ENCODE measurements around the gene EFHC2.
"Not testable (repeated sequence)": the region's sequence is repeated elsewhere in the genome, so short reads cannot be mapped to it uniquely, and the experiment has no call there.

Gene EFHC2

DNA sequence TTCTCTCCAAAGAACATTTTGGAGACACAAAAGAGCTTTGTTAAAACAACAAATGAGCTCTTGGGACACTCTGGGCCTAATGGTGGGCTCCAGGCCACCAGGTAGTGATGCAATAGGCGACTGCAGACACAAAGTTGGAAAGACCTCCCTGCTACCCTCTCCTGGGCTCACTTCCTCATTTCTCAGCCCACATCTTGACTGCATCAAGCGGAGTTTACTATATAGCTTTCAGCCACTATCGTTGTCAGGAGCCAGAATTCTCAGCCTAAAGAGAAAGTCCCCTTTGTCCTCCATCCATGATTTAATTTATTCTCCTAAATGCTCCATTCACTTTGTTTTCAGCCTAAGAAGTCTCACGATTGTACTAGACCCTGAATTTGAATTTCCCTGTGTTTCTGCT lies 114.9 kb downstream of the EFHC2 start:
- no peak for DNase-seq

DNA sequence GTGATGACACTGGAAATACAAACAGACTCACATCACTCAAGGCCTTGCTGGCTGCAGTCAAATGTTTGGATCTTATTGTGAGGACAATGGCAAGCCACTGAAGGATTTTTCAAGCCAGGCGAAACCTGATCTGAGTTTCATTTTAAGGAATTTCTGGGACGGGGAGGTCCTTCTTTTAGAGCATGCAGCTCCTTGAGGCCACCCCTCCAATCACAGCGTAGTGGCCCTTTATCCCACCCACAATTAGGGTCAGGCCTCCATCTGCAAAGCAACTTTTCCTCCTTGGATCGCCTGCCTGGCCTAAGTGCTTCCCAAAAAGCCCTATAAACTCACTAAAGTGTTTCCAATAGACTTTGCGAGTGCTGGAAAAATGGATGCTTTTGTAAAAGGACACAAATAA lies 115.5 kb downstream of the EFHC2 start:
- no peak for DNase-seq

DNA sequence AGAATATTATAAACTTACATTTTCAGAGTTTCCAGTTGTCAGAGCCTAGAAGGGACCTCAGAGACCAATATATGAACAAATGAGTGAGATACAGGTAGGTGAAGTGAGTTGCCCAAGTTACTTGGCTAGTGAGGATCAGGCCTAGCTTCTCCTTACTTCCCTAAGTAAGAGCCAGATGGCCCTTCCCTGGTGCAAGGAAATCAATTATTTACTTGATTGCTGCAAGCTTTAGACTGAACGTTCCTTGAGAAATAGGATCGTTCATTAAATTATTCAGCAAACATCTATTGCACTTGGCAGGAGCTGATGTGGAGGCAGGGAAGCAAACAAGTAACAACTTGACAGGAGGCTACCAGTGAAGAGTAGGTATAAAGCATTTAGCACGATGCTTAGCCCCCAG lies 117.8 kb downstream of the EFHC2 start:
- DNase-seq = no peak

DNA sequence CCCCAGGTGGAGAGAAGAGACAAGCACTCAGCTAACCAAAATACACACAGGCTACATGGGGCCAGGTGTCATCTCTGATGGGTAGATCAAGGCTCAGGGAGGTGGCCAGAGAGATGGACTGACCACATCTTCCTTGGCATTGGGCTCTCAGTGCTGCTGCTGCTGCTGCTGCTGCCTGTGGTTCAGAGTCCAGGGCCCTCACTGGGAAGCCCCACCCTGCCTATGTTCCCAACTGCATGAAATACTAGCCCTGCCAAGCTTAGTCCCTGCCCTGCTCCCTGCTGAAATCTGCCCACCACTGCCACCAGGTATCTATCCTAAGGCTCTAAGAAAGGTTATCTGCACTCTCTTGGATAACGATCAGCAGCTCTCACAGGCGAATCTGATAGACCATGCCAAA lies 118.7 kb downstream of the EFHC2 start:
- no peak for DNase-seq

DNA sequence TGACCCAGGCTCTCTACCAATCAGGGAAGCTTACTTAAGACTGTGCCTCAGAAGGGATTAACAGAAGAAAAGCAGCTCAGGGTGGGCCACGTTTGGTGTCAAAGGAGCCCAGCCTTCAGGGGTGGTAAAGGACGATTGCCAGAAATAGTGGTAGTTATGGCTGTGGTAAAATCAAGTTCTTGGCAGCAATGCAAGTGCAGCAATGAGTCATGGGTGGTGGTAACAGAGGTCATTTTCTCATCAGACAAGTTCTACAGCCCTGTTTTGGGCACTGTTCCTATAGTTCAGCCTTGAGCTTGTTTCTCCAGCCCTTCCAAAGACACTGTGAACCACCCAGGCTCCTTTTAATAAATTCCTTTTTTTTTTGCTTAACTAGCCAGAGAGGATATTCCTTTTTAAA lies 120.3 kb downstream of the EFHC2 start:
- no peak for DNase-seq

DNA sequence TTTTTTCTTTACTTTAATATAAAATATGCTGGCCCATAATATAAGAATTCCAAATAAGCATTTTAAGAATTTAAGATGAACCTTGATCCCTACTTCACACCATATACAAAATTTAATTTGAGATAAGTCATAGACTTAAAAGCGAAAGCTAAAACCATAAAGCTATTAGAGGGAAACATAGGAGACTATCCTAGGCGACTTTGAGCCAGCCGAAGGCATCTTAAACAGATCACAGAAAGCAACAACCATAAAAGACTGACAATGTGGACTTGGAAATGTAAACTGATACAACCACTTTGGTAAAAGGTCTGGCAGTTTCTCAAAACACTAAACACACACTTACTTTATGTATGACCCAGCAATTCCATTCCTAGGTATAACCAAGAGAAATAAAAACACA lies 125.0 kb downstream of the EFHC2 start:
- DNase-seq = no peak

DNA sequence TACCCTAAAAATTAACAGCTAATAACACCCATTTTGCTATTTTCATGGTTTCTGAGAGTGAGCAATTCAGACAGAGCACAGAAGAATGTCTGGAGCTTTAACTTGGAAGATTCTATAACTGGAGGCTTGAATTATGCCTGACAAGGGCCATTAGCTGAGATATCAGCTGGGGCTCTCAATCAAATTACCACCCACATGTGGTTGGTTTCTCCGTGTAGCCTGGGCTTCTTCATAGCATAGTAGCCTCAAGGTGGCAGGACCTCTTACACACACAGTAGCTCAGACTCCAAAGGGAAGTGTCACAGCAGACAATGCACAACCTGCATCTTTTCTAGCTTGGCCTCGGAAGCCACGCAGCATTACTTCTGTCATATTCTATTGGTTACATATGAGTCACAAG lies 127.3 kb downstream of the EFHC2 start:
- DNase-seq = no peak

DNA sequence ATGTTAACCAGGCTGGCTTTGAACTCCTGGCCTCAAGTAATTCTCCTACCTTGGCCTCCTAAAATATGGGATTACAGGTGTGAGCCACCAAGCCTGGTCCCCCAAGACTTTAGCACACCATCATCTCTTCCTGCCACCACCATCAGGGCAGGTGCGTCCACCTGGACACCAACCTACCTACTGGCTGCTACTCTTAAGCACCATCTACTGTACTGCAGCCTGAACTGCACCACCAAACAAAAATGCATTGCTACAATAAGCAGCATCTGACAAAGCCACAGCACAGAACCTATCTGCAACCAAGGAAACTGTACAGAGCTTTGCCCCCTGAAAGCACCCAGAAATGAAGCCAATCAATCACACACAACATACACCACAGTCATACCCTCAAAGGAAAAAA lies 139.7 kb downstream of the EFHC2 start:
- no peak for DNase-seq

DNA sequence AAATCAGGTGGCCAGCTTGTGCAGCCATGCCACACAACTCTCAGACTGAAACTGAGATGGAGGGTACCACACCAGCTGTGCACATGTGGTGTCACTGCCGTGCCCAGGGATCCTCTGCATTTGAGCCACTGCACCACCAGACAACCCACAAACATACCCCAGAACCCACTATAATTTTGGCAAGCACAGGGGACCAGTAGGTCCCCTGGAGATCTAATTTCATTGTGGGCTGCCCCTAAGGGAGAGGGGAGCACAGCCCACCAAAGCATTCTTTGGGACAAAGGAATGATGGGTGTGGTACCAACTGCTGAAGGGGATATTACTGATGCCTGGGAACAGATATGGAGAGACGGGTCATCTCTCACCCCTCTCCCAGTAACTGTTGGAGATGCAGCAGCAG lies 140.9 kb downstream of the EFHC2 start:
- no peak for DNase-seq

DNA sequence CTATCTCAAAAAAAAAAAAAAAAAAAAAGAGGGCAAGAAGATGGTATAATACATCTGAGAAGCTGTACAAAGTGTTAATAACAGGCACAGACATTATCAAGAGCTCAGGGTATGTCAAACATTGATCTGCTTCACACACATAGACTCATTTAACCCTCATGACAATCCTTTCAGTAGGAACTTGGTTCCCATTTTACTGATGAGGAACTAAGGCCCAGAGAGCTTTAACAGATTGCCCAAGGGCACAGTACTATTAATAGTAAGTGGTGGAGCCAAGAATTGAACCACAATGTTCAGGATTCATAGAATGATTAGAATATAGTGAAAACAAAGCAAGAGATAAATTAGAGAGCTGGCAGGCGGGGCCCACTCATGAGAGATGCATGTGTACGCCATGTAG lies 154.4 kb downstream of the EFHC2 start:
- no peak for DNase-seq

DNA sequence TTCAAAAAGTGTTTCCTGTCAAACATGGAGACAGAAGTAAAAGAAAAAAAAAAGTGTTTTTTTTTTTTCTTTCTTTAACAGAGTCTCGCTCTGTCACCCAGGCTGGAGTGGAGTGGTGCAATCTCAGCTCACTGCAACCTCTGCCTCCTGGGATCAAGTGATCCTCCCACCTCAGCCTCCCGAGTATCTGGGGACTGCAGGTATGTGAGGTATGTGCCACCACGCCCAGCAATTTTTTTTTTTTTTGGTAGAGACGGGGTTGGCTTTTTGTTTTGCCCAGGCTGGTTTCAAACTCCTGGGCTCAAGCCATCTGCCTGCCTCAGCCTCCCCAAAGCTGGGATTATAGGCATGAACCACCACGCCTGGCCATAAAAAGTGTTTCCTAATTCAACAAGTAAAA lies 155.6 kb downstream of the EFHC2 start:
- not testable (repeated sequence) for DNase-seq

DNA sequence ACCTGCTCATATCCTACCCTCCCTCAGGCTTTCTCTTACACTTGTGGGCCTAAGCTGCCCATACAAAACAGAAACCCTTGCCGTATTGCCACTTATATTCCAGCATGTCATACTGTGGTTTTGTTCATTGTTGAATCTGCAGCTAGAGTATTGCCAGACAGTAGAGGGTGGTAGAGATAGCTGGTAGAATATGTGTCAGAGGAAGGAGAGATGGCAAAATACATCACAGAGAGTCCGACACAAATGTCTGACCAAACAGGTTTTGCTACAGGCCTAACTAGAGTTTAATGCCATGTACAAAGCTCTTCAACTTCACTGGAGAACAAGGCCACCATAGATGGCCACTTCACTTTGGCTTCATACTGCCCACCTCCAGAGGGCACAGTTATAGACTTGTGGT lies 160.1 kb downstream of the EFHC2 start:
- no peak for DNase-seq

DNA sequence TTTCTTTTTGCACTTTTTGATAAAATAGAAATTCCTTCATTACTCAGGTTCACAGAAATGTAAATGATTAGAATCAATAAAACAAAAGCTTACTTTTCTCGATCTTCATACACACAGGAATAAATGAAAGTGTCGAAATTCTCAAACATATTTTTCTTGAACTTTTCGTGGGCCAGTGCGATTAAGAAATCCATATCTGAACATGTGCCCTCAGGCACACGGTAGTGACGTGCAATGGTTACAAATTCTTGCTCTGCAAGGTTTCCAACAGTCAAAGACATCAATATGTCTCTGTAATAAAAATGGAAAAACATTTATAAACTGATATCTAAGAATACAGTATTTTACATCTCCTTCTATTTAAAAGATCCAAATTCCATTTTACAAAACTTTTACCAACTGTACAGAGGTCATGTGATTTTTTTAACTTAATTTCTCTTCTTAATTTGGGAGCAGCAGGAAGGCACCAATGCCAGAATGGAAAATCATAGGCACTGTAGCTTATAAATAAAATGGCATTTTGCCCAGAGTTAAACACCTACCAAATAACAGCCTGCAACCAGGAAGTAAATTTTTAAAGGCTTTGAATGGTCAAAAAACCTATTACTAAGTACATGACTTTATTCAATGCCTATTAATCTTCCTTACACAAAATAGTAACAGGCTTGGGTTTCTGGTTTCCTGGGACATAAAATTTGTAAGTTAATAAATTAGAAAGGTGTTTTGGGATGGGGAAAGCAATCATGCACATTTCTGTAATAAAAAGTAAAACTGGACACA lies 165.0 kb downstream of the EFHC2 start:
- DNase-seq = no peak

DNA sequence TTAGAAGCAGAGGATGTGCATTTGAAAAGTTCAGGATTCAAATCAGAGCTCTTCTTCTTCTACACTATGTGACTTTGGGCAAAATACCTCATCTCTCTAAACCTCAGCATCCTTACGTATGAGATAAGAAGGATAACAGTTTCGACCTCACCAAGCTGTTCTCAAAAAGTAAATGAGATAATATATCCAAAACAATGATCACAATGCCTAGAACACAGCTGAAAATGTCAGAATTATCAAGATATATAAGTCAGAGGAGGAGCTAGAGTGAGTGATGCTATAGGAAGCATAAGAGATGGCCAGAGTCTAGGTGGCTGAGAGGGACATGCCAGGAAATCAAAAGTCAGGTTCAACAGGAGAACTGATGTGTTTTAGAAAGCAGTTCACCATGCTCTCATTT lies 168.0 kb downstream of the EFHC2 start:
- no peak for DNase-seq

DNA sequence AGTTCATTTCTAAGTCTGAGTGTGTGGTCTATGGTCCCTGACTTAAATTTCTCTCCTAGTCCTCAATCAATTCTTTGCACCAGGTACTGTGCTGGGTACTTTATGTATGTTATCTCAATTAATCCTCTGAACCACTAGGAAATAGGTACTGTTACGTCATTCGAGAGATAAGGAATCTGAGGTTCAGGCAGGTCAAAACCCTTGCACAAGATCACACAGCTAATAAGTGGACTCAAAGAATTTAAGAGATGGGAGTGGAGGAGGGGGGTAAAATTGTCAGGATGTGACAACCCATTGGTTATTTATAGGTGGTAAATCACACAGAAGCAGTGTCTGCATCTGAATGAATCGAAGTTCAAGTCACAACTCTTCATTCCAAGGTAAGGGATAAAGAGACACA lies 169.4 kb downstream of the EFHC2 start:
- DNase-seq = no peak

DNA sequence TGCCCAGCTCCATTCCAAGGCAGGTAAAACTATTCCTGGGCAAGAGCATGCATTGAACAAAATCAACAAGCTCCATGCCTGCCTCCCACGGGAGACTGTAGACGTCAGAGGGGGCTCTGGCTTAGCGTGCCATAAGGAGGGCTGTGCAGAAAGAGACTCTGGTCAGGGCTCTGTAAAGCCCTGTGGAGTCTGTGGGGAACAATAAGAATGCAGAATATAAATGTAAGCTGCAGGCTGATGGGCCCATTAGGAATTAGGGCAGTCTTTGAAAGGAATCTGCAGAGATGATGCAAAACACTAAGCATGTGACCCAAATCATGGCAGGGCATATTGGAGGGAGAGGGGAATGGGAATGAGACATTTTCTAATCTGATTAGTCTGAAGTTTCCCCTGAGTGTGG lies 170.3 kb downstream of the EFHC2 start:
- DNase-seq = no peak

DNA sequence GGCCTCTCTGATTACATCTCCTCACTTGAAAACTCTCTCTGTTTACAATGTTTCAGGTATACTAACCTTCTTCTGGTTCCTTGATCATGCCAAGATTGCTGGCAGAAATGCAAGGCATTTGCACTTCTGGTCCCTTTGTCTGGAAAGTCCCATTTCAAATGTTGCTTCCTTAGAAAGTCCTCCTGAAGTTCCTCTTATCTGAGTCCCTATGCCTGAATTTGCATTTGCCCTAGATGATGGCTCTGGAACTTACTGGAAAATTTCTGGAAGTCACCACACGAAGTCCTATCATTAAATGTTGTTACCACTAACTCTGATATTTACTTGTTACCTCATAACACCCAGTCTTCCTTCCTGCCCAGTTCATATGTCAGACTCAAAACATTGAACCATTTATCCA lies 176.4 kb downstream of the EFHC2 start:
- no peak for DNase-seq

DNA sequence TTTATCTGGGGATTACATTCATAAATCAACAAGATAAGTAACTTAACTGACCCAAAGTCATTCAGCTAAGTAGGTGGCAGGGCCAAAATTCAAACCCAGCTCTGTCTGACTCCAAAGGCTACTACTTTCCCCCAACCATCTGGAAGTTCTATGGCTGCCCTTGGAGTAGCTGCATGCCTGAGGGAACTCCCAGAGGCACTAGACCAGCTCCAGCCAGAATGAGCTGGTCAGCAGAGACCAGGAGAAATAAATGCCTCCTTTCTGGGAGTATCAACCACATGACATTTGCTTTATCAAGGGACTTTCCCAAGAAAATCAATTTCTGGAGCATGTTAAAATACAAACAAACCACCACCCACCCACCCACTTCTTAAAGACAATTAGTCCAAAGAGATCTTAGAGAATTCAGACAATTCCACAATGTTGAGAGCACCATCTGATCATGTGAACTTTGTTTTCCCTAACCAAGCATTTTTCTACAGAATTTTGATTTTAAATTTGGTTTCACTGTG lies 180.5 kb downstream of the EFHC2 start:
- no peak for DNase-seq

DNA sequence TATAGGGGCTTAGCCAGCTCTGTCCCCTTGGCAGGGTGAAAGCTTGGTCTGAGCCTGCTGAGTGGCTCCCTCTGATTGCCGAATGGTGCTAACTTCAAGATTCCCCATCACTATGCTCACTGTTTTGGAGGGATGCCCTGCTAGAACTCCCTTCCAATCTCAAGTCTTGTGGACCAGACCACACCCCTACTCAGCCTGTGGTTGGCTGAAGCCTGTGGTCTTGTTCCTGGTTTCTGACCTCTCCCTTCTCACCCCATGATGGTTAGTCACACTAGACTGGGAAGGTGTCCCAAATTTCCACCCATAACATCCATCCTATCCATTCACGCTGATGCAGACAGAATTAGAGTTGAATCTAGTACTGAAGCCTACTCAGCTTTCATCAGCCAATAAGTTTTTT lies 185.6 kb downstream of the EFHC2 start:
- DNase-seq = no peak

DNA sequence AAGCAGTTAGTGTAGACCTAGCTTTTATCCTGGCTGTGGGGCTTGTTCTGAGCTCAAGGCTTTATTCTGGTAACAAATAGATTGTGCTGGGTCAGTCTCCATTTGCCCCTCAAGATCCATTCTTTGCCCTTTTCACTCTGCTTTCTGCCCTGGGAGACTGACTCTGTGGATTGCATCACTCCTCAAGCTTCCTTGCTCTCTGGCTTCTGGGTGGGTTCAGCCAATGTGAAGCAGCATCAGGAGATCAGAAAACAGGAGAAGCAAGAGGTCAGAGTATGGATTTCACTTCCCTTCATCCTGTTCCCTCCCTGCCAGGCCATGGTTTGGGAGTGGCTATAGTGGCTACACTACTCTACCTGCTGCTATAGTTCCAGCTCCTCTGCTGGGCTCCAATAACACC lies 186.2 kb downstream of the EFHC2 start:
- no peak for DNase-seq

DNA sequence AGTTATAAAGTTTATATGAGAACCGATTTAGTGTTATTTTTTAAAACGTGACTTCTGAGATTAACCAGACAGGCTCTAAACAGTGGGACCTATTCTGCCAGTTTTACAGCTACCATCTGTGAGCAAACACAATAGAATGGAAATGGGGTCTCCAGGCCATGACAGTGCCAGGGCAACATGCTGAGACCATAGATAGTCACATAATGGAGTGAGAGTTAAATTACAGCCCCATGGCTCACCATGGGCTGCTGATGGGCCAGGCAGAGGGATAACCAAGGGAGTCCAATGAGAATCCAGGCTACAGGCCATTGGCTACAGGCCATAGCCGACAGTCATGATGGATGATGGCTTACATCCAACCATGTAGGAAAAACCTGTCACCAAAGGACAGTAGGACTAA lies 186.7 kb downstream of the EFHC2 start:
- DNase-seq = no peak

DNA sequence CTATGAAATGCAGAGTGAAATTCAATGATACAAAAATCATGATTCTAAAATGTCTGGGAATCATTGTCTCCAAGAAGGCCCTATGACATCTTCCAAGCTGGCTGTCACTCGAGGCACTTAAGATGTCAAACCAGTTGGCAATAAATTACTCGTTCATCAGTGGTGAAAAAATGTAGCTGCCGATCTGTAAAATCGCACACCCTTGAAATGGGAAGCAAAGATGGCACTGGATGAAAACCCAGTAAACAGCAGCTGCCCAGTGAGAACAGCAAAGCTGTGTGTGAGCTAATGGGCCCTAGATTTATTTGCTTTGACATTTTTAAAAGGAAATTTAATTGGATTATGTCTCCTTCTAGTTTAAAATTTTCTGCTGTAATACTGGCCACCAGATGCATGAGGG lies 188.3 kb downstream of the EFHC2 start:
- DNase-seq = no peak

DNA sequence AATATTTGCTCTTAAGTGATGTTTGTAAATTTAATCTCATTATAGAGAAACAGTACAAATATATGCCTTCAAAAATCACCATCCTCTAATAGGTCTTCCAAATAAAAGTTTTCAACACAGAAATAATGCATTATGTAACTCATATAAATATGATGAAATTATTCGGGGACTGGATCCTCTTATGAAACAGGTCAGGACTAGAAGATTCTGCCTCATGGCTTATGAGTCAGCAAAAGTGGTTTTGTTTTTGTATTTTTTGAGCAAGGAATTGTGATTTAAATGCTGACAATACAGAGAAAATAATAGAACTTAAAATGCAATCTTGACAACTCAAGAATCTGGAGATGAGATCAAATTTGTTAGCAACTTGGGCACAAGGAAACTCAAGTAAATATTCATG lies 190.6 kb downstream of the EFHC2 start:
- no peak for DNase-seq

DNA sequence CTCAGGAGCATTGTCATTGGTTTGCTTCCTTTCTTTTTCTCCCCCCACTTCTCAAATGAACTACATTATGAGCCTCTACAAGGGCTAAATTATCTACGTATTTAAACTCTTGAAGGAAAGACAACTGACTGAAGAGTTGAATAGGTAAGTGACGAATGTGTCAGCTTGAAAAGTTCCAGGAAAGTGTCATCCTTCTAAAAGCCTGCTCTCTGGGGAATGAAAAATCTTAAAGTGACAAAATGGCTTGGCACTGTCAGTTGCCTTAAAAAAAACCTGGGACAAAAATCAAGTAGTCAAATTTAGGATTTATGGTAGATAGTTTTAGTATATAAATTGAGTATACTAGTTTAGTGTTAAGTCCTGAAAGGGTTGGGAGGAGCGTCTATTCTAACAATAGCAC lies 196.3 kb downstream of the EFHC2 start:
- DNase-seq = no peak

DNA sequence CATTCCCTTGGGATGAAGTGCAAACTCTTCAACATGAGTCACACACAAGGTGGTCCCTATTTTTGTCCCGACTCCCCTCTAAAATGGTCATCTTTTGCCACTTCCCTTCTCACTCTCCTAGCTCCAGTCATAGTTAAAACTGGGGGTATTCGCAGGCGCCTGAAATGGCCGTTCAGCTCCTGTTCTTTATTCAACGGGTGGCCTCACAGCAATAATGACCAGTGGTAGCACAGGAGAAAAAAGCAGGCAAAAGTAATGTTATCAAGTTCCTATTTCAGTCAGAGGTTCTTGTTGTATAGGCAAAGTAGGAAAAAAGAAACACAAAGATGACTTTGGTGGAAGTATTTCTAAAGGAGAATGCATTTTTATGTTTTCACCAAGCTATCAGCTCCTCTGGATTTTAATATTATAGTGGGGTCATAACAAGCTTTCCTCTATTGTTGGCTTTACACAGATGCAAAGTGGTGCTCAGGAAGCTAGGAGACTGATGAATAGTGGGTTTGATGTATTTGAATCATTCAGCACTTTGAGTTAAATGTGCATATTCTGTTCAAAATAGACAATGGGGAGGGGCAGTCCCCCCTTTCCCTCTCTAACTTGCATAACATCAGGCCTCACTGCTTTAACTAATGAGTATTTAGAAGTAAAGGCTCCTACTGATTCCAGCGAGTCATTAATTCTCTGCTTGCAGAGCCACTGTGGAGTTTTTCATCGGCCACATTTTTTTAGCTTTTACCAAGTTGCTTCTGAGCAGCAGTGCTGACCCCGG lies 199.1 kb downstream of the EFHC2 start:
- DNase-seq = no peak
